Right lobe of liver (tissue), 6 donors: ENCODE measurements around the gene B3GLCT. TPM values are rescaled to one million over a fixed set of nuclear protein-coding genes. Genes with fewer than 3 reads are reported as not detected.

Source experiments
- ATAC-seq, 4 donors: fragments of 200-7000 bp; cut with Tn5 transposase; one replicate each; pipeline ENCODE4 v1.9.1; 2020; ENCODE audit warnings: mild to moderate bottlenecking in 4 of 4, moderate library complexity in 4 of 4
- DNase-seq, 3 donors: peaks; one replicate each; pipeline ENCODE4 v3.0.0-alpha.2; 2020
- H3K27ac ChIP-seq, 3 donors: fragments of 200-600 bp; one replicate each; pipeline ENCODE4 v1.8.0; 2022
- H3K27me3 ChIP-seq, 2 donors: fragments of 200-600 bp; one replicate each; pipeline ENCODE4 v1.8.0; 2022
- H3K36me3 ChIP-seq, 4 donors: fragments of 200-600 bp; sonication (generic) in 1 of 4; one replicate each; pipeline versions ENCODE4 v1.5.1 to v1.8.0; 2017 to 2022; ENCODE audit warnings: control low read depth in 1 of 4
- H3K4me1 ChIP-seq, 4 donors: fragments of 200-600 bp; sonication (generic) in 1 of 4; one replicate each; pipeline versions ENCODE4 v1.5.1 to v1.8.0; 2017 to 2022; ENCODE audit warnings: control low read depth in 1 of 4
- H3K4me3 ChIP-seq, 3 donors: fragments of 200-600 bp; one replicate each; pipeline ENCODE4 v1.8.0; 2022
- H3K9me3 ChIP-seq, 4 donors: fragments of 200-600 bp; sonication (generic) in 1 of 4; one replicate each; pipeline versions ENCODE4 v1.5.1 to v1.8.0; 2017 to 2022; ENCODE audit warnings: control low read depth in 1 of 4
- CTCF ChIP-seq, 4 donors: fragments of 200-600 bp in 3 of 4; fragments of 450-650 bp in 1 of 4; IDR thresholded peaks; one replicate each; pipeline versions ENCODE4 v1.5.1 to v1.8.0; 2016 to 2022; ENCODE audit warnings: antibody characterized with exemption in 4 of 4, mild to moderate bottlenecking in 2 of 4
- POLR2A ChIP-seq: fragments of 450-650 bp; IDR thresholded peaks from one replicate; pipeline ENCODE4 v1.6.1; 2017; ENCODE audit warnings: antibody characterized with exemption, mild to moderate bottlenecking
- WGBS: methylation state at CpG from one replicate; pipeline ENCODE4 v1.1.6; 2018; ENCODE audit warnings: low coverage, low lambda C conversion rate; ENCODE audit not compliant: insufficient coverage; ENCODE audit errors: missing lambda C conversion rate; 5-methylcytosine and 5-hydroxymethylcytosine counted together
- intact Hi-C, 2 donors: fragments of 100-400 bp; cut with DNase I; formaldehyde crosslinking; loops; one replicate each; pipeline versions ENCODE4 v1.11.2 to v1.14.1; 2022
- total RNA-seq, 6 experiments: library from RNA; depleted of rRNA in 2 of 6; stranded (reverse); fragments of >200 nt in 2 of 6; fragmentation: NEBNext Ultra II Directional in 3 of 6; extraction: Animal tissue kit (Norgen Biotek cat#: 25700) in 3 of 6; gene quantifications; one replicate each; pipeline versions ENCODE4 v1.1.0 to v1.2.4, GENCODE V29; 2016 to 2023
- donor health status: DM: no; HTN: yes; CAD: no.
- donor health status: DM: no; HTN: no; CAD: no.
- donor health status: DM: no; HTN: no; CAD: no.
- donor health status: DM: no; HTN: yes; CAD: no.
- donor health status: DM: no; HTN: yes; CAD: no.

Gene B3GLCT
- total RNA-seq, 6 experiments from 2014 or later: 2.7 to 3.6 (median 3.0) TPM

- no peak for DNase-seq
- intact Hi-C loops: no loop called here
- H3K4me1 ChIP-seq: no peaks in the 10 kb centered on the region
- no peaks in the 10 kb centered on the region for H3K9me3 ChIP-seq
- H3K36me3 ChIP-seq: no peaks in the 10 kb centered on the region
- no peak for ATAC-seq
- H3K27ac ChIP-seq: no peak overlapping the region
- TF ChIP-seq POLR2A (no peak), CTCF (IDR thresholded peaks at IDR 0.05) (no peak)
- H3K27me3 ChIP-seq: no peaks in the 10 kb centered on the region
- 84% methylated on average over 6 of the region's 6 CpGs for WGBS
- H3K4me3 ChIP-seq: no peak overlapping the region
These were observed 47.1 kb downstream of the B3GLCT start for GRCh38 chr13:31246918-31247317.

- WGBS: 82% methylated on average over 3 of the region's 3 CpGs
- Histone ChIP-seq H3K4me1 (no peaks in the 10 kb centered on the region), H3K4me3 (no peak overlapping the region), H3K9me3 (no peaks in the 10 kb centered on the region), H3K36me3 (no peaks in the 10 kb centered on the region), H3K27ac (no peak overlapping the region), H3K27me3 (no peaks in the 10 kb centered on the region)
- ATAC-seq (no peak), DNase-seq (no peak)
- intact Hi-C loops: no loop called here
- TF ChIP-seq CTCF (IDR thresholded peaks at IDR 0.05) (no peak), POLR2A (no peak)
These were observed 48.6 kb downstream of the B3GLCT start for GRCh38 chr13:31248361-31248760.

GRCh38 chr13:31248965-31249539 lies 49.3 kb downstream of the B3GLCT start:
- 85% methylated on average over 4 of the region's 4 CpGs for WGBS
- intact Hi-C loops: no loop called here
- DNase-seq: no peak
- TF ChIP-seq POLR2A: no peak
- TF ChIP-seq CTCF (IDR thresholded peaks at IDR 0.05): no peak
- H3K27ac ChIP-seq: no peak overlapping the region
- H3K4me1 ChIP-seq: no peaks in the 10 kb centered on the region
- no peak overlapping the region for H3K4me3 ChIP-seq
- ATAC-seq: no peak
- H3K9me3 ChIP-seq: no peaks in the 10 kb centered on the region
- H3K36me3 ChIP-seq: no peaks in the 10 kb centered on the region
- no peaks in the 10 kb centered on the region for H3K27me3 ChIP-seq

- Histone ChIP-seq H3K36me3 (no peaks in the 10 kb centered on the region), H3K9me3 (no peaks in the 10 kb centered on the region), H3K27me3 (no peaks in the 10 kb centered on the region), H3K4me3 (no peak overlapping the region), H3K4me1 (no peaks in the 10 kb centered on the region), H3K27ac (no peak overlapping the region)
- WGBS: no CpG with 5 or more reads among the region's 7 CpGs
- no peak for TF ChIP-seq POLR2A
- TF ChIP-seq CTCF (IDR thresholded peaks at IDR 0.05): no peak
- ATAC-seq (no peak), DNase-seq (no peak)
- intact Hi-C loops: no loop called here
These were observed 50.7 kb downstream of the B3GLCT start for GRCh38 chr13:31250435-31250834.

GRCh38 chr13:31261241-31261640 lies 61.5 kb downstream of the B3GLCT start:
- Histone ChIP-seq H3K4me1 (no peaks in the 10 kb centered on the region), H3K27me3 (no peaks in the 10 kb centered on the region), H3K4me3 (no peak overlapping the region), H3K27ac (no peak overlapping the region), H3K9me3 (no peaks in the 10 kb centered on the region), H3K36me3 (no peaks in the 10 kb centered on the region)
- TF ChIP-seq CTCF (IDR thresholded peaks at IDR 0.05) (no peak), POLR2A (no peak)
- WGBS: 65% methylated on average over 2 of the region's 2 CpGs
- ATAC-seq (no peak), DNase-seq (no peak)
- intact Hi-C loops: no loop called here
